GM23338 (cell line): ENCODE results near the gene TTC28. TPM values are rescaled to one million over a fixed set of nuclear protein-coding genes. Genes with fewer than 3 reads are reported as not detected.

Source experiments
- ATAC-seq: fragments of 200-7000 bp; cut with Tn5 transposase; 3 replicates; pipeline ENCODE4 v1.9.1; 2020
- DNase-seq: peaks from one replicate; pipeline ENCODE4 v3.0.0-alpha.2; 2015; ENCODE audit warnings: low spot score
- H2AFZ ChIP-seq: fragments of 200-600 bp; sonication (generic); 2 replicates; pipeline ENCODE4 v1.8.0; 2016; ENCODE audit warnings: antibody characterized with exemption, mild to moderate bottlenecking, moderate library complexity
- H3F3A ChIP-seq: fragments of 200-600 bp; sonication (generic); replicated peaks from 2 replicates; pipeline ENCODE4 v1.8.0; 2017; ENCODE audit warnings: antibody characterized with exemption, mixed run types, low read depth
- H3K27ac ChIP-seq: fragments of 200-600 bp; sonication (generic); 2 replicates; pipeline ENCODE4 v1.6.1; 2016; ENCODE audit warnings: low read depth
- H3K27me3 ChIP-seq: fragments of 200-600 bp; sonication (generic); 2 replicates; pipeline ENCODE4 v1.8.0; 2016; ENCODE audit warnings: mild to moderate bottlenecking, mixed run types, moderate library complexity; ENCODE audit not compliant: insufficient read depth
- H3K36me3 ChIP-seq: fragments of 200-600 bp; sonication (generic); 2 replicates; pipeline ENCODE4 v1.8.0; 2016; ENCODE audit warnings: mild to moderate bottlenecking; ENCODE audit not compliant: insufficient read depth
- H3K4me1 ChIP-seq: fragments of 200-600 bp; sonication (generic); 2 replicates; pipeline ENCODE4 v1.8.0; 2016; ENCODE audit warnings: mild to moderate bottlenecking, moderate library complexity; ENCODE audit not compliant: insufficient read depth
- H3K4me2 ChIP-seq: fragments of 200-600 bp; sonication (generic); 2 replicates; pipeline ENCODE4 v1.7.1; 2017; ENCODE audit warnings: mixed run types
- H3K4me3 ChIP-seq: fragments of 200-600 bp; sonication (generic); 2 replicates; pipeline ENCODE4 v1.6.1; 2016; ENCODE audit warnings: mixed run types
- H3K79me2 ChIP-seq: fragments of 200-600 bp; sonication (generic); replicated peaks from 2 replicates; pipeline ENCODE4 v1.8.0; 2017; ENCODE audit warnings: mild to moderate bottlenecking; ENCODE audit not compliant: insufficient read depth
- H3K9me2 ChIP-seq: fragments of 200-600 bp; sonication (generic); 2 replicates; pipeline ENCODE4 v1.8.0; 2017; ENCODE audit not compliant: insufficient read depth
- H4K20me1 ChIP-seq: fragments of 200-600 bp; sonication (generic); replicated peaks from 2 replicates; pipeline ENCODE4 v1.8.0; 2017; ENCODE audit warnings: mild to moderate bottlenecking; ENCODE audit not compliant: insufficient read depth
- H3K27ac Mint-ChIP-seq: 2 replicates; pipeline ENCODE4 v1.8.0; 2020; ENCODE audit warnings: inconsistent platforms, mild to moderate bottlenecking, moderate library complexity, mixed read lengths
- H3K27me3 Mint-ChIP-seq: 3 replicates; pipeline ENCODE4 v1.8.0; 2022; ENCODE audit warnings: low read depth, mild to moderate bottlenecking, moderate library complexity, mixed read lengths, inconsistent platforms; ENCODE audit not compliant: insufficient read depth, poor library complexity
- H3K36me3 Mint-ChIP-seq: 3 replicates; pipeline ENCODE4 v1.8.0; 2021; ENCODE audit warnings: low read depth, mild to moderate bottlenecking, inconsistent platforms, moderate library complexity, mixed read lengths
- H3K4me1 Mint-ChIP-seq: 3 replicates; pipeline ENCODE4 v1.8.0; 2020; ENCODE audit warnings: mild to moderate bottlenecking, inconsistent platforms, mixed read lengths
- H3K4me3 Mint-ChIP-seq: 3 replicates; pipeline ENCODE4 v1.8.0; 2021; ENCODE audit warnings: moderate library complexity, mild to moderate bottlenecking, inconsistent platforms, mixed read lengths
- H3K9me3 Mint-ChIP-seq: 3 replicates; pipeline ENCODE4 v1.8.0; 2020; ENCODE audit warnings: moderate library complexity, mild to moderate bottlenecking, inconsistent platforms, mixed read lengths
- EZH2 ChIP-seq: fragments of 200-600 bp; sonication (generic); IDR thresholded peaks from one replicate; pipeline ENCODE4 v1.8.0; 2017; ENCODE audit warnings: antibody characterized with exemption, mild to moderate bottlenecking, low read depth; ENCODE audit not compliant: unreplicated experiment
- EZH2phosphoT487 ChIP-seq: fragments of 200-600 bp; sonication (generic); IDR thresholded peaks from one replicate; pipeline ENCODE4 v1.8.1; 2018; ENCODE audit warnings: antibody characterized with exemption; ENCODE audit not compliant: unreplicated experiment
- JUNB ChIP-seq: IDR thresholded peaks from one replicate; pipeline ENCODE4 v1.6.1; 2016; ENCODE audit warnings: antibody characterized with exemption; ENCODE audit not compliant: unreplicated experiment
- NANOG ChIP-seq: IDR thresholded peaks from 2 replicates; pipeline ENCODE4 v1.6.1; 2016; ENCODE audit warnings: antibody characterized with exemption, borderline replicate concordance
- POLR2AphosphoS5 ChIP-seq: IDR thresholded peaks from 2 replicates; pipeline ENCODE4 v1.6.1; 2016; ENCODE audit warnings: antibody characterized with exemption, low read depth
- ZNF114 ChIP-seq: fragments of 250-450 bp; sonication (Bioruptor Pico); IDR thresholded peaks from 2 replicates; pipeline ENCODE4 v1.5.0; 2020; ENCODE audit warnings: mild to moderate bottlenecking, moderate library complexity
- ZNF331 ChIP-seq: fragments of 250-450 bp; sonication (Bioruptor Pico); IDR thresholded peaks from 2 replicates; pipeline ENCODE4 v1.5.0; 2020; ENCODE audit warnings: low read depth, mild to moderate bottlenecking, moderate library complexity
- polyA plus RNA-seq: library from polyadenylated mRNA; unstranded; fragments of >200 nt; fragmentation: Nextera tagmentation; extraction: Ambion mirVana; gene quantifications from 2 replicates; pipeline ENCODE4 v1.2.1, GENCODE V29; 2016
- total RNA-seq: library from RNA; depleted of rRNA; stranded (reverse); fragments of >200 nt; shearing (Covaris generic); gene quantifications from 2 replicates; pipeline ENCODE4 v1.2.3, GENCODE V29; 2014
- TF ChIP-seq, protein P1 (sequence below): fragments of 250-450 bp; sonication (Bioruptor Pico); IDR thresholded peaks from 2 replicates; pipeline ENCODE4 v1.5.0; 2020; ENCODE audit warnings: mild to moderate bottlenecking, moderate library complexity
- TF ChIP-seq, protein P2 (sequence below), 2 experiments: fragments of 200-600 bp in 1 of 2; sonication (generic) in 1 of 2; conservative IDR thresholded peaks; 2 replicates each; pipeline versions ENCODE4 v1.5.1 to v1.6.1; 2016 to 2017; ENCODE audit warnings: antibody characterized with exemption in 2 of 2, low read depth in 2 of 2, mild to moderate bottlenecking in 2 of 2, moderate library complexity in 1 of 2
- TF ChIP-seq, protein P3 (sequence below): IDR thresholded peaks from 2 replicates; pipeline ENCODE4 v1.6.1; 2016; ENCODE audit warnings: antibody characterized with exemption

The TTC28 gene
- total and polyA plus RNA-seq, 2 experiments from 2014 or later, result 4.5 to 16.1 TPM

DNA sequence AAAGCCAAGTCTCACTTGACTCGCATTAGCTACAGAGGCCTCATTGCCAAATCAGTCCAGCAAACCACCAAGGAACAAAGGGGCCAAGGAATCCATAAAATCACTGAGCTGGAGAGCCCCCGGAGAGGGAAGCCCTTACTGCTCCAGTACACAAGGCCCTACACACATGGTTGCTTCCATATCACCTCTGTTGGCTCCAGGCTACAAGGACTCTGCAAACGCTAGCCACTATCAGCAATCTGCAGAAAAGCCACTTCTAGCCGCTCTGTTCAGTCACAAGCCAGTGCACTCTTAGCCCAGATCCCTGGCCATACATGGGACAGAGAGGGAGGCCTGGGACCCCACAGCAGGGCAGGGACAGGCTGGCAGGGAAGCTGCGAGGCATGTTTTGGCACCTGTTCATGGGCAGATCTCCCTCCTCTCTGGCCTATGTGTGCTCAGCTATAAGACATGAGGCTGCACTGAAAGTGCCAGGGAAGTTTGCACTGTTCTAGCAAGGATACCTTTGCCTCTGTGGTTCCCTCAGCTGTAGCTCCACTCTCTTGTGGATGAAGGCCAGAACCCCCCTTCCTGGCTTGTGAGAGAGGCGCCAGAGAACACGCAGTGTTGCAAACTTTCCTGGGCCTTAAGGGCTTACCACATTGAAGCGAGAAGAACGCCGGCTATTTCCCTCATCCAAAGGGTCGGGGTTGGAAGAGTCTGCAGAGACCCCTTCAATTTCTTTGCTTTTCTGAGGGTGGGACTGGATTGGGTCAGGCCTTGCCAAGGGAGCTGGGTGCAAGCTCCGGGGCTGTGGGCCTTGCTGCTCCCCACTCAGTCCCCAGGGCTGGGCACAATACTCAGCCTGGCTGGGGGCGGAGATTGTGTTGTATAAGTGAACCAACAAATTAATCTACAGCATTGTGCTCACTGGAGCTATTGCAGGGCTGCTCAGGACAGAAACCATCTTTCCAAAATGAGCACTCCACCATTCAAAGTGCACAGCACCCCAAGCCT, 651.9 kb downstream of the TTC28 start:
- TF ChIP-seq ZNF114 (CRISPR knock-in tag) (no peak), EZH2 (no peak), NANOG (no peak), EZH2phosphoT487 (no peak), JUNB (no peak), POLR2AphosphoS5 (no peak), ZNF331 (no peak)
- TF ChIP-seq, protein P1, sequence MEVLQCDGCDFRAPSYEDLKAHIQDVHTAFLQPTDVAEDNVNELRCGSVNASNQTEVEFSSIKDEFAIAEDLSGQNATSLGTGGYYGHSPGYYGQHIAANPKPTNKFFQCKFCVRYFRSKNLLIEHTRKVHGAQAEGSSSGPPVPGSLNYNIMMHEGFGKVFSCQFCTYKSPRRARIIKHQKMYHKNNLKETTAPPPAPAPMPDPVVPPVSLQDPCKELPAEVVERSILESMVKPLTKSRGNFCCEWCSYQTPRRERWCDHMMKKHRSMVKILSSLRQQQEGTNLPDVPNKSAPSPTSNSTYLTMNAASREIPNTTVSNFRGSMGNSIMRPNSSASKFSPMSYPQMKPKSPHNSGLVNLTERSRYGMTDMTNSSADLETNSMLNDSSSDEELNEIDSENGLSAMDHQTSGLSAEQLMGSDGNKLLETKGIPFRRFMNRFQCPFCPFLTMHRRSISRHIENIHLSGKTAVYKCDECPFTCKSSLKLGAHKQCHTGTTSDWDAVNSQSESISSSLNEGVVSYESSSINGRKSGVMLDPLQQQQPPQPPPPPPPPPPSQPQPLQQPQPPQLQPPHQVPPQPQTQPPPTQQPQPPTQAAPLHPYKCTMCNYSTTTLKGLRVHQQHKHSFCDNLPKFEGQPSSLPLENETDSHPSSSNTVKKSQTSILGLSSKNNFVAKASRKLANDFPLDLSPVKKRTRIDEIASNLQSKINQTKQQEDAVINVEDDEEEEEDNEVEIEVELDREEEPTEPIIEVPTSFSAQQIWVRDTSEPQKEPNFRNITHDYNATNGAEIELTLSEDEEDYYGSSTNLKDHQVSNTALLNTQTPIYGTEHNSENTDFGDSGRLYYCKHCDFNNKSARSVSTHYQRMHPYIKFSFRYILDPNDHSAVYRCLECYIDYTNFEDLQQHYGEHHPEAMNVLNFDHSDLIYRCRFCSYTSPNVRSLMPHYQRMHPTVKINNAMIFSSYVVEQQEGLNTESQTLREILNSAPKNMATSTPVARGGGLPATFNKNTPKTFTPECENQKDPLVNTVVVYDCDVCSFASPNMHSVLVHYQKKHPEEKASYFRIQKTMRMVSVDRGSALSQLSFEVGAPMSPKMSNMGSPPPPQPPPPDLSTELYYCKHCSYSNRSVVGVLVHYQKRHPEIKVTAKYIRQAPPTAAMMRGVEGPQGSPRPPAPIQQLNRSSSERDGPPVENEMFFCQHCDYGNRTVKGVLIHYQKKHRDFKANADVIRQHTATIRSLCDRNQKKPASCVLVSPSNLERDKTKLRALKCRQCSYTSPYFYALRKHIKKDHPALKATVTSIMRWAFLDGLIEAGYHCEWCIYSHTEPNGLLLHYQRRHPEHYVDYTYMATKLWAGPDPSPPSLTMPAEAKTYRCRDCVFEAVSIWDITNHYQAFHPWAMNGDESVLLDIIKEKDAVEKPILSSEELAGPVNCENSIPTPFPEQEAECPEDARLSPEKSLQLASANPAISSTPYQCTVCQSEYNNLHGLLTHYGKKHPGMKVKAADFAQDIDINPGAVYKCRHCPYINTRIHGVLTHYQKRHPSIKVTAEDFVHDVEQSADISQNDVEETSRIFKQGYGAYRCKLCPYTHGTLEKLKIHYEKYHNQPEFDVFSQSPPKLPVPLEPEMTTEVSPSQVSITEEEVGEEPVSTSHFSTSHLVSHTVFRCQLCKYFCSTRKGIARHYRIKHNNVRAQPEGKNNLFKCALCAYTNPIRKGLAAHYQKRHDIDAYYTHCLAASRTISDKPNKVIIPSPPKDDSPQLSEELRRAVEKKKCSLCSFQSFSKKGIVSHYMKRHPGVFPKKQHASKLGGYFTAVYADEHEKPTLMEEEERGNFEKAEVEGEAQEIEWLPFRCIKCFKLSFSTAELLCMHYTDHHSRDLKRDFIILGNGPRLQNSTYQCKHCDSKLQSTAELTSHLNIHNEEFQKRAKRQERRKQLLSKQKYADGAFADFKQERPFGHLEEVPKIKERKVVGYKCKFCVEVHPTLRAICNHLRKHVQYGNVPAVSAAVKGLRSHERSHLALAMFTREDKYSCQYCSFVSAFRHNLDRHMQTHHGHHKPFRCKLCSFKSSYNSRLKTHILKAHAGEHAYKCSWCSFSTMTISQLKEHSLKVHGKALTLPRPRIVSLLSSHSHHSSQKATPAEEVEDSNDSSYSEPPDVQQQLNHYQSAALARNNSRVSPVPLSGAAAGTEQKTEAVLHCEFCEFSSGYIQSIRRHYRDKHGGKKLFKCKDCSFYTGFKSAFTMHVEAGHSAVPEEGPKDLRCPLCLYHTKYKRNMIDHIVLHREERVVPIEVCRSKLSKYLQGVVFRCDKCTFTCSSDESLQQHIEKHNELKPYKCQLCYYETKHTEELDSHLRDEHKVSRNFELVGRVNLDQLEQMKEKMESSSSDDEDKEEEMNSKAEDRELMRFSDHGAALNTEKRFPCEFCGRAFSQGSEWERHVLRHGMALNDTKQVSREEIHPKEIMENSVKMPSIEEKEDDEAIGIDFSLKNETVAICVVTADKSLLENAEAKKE (CRISPR knock-in tag), result no peak
- TF ChIP-seq, protein P2, sequence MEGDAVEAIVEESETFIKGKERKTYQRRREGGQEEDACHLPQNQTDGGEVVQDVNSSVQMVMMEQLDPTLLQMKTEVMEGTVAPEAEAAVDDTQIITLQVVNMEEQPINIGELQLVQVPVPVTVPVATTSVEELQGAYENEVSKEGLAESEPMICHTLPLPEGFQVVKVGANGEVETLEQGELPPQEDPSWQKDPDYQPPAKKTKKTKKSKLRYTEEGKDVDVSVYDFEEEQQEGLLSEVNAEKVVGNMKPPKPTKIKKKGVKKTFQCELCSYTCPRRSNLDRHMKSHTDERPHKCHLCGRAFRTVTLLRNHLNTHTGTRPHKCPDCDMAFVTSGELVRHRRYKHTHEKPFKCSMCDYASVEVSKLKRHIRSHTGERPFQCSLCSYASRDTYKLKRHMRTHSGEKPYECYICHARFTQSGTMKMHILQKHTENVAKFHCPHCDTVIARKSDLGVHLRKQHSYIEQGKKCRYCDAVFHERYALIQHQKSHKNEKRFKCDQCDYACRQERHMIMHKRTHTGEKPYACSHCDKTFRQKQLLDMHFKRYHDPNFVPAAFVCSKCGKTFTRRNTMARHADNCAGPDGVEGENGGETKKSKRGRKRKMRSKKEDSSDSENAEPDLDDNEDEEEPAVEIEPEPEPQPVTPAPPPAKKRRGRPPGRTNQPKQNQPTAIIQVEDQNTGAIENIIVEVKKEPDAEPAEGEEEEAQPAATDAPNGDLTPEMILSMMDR (conservative IDR thresholded peaks at IDR 0.05; ENCODE audit: low read depth in 2 of 2), result no peak
- TF ChIP-seq, protein P3, sequence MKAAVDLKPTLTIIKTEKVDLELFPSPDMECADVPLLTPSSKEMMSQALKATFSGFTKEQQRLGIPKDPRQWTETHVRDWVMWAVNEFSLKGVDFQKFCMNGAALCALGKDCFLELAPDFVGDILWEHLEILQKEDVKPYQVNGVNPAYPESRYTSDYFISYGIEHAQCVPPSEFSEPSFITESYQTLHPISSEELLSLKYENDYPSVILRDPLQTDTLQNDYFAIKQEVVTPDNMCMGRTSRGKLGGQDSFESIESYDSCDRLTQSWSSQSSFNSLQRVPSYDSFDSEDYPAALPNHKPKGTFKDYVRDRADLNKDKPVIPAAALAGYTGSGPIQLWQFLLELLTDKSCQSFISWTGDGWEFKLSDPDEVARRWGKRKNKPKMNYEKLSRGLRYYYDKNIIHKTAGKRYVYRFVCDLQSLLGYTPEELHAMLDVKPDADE, result no peak
- H4K20me1 ChIP-seq, result no peaks in the 10 kb centered on the region
- no peak for ATAC-seq
- no peak for DNase-seq
- no peak overlapping the region for H3K27ac ChIP-seq
- no peaks in the 10 kb centered on the region for H3K4me1 ChIP-seq
- no peaks in the 10 kb centered on the region for H3K27me3 ChIP-seq
- Mint-ChIP-seq H3K27ac (no peak overlapping the region), H3K36me3 (no peaks in the 10 kb centered on the region), H3K4me1 (no peaks in the 10 kb centered on the region), H3K4me3 (no peak overlapping the region), H3K27me3 (peaks cover 9% of the 10 kb centered on the region), H3K9me3 (no peaks in the 10 kb centered on the region)
- H3K79me2 ChIP-seq, result no peaks in the 10 kb centered on the region
- H3K36me3 ChIP-seq, result no peaks in the 10 kb centered on the region
- H2AFZ ChIP-seq, result no peak overlapping the region
- H3K4me2 ChIP-seq, result no peak overlapping the region
- H3F3A ChIP-seq, result no peaks in the 10 kb centered on the region
- no peaks in the 10 kb centered on the region for H3K9me2 ChIP-seq
- no peak overlapping the region for H3K4me3 ChIP-seq
